RWPE2 (cell line): ENCODE results near the gene WIPI1.
A peak's percentile ranks its signal among the peaks of the same experiment; 100 is the strongest.

Experiments
- ATAC-seq: fragments of 200-7000 bp; cut with Tn5 transposase; 3 replicates; pipeline ENCODE4 v1.9.1; 2021; ENCODE audit warnings: low read depth
- DNase-seq: peaks from one replicate; pipeline ENCODE4 v3.0.0-alpha.2; 2020; ENCODE audit warnings: low spot score
- H3K27ac ChIP-seq: fragments of 450-650 bp; 2 replicates; pipeline ENCODE4 v1.5.1; 2017; ENCODE audit warnings: mild to moderate bottlenecking; ENCODE audit not compliant: poor library complexity, severe bottlenecking
- H3K27me3 ChIP-seq: fragments of 250-450 bp; sonication (Bioruptor Pico); 2 replicates; pipeline ENCODE4 v1.5.1; 2021; ENCODE audit warnings: mild to moderate bottlenecking, moderate library complexity; ENCODE audit not compliant: insufficient read depth, poor library complexity, severe bottlenecking
- H3K36me3 ChIP-seq: fragments of 250-450 bp; sonication (Bioruptor Pico); 2 replicates; pipeline ENCODE4 v1.5.1; 2020; ENCODE audit warnings: low read depth, mild to moderate bottlenecking, moderate library complexity
- H3K4me1 ChIP-seq: fragments of 250-450 bp; sonication (Bioruptor Pico); 2 replicates; pipeline ENCODE4 v1.5.1; 2021; ENCODE audit warnings: mild to moderate bottlenecking, moderate library complexity; ENCODE audit not compliant: insufficient read depth, poor library complexity, severe bottlenecking
- H3K4me3 ChIP-seq: fragments of 250-450 bp; sonication (Bioruptor Pico); 2 replicates; pipeline ENCODE4 v1.5.1; 2021; ENCODE audit warnings: mild to moderate bottlenecking, moderate library complexity; ENCODE audit not compliant: severe bottlenecking
- H3K9me3 ChIP-seq: fragments of 250-450 bp; sonication (Bioruptor Pico); 2 replicates; pipeline ENCODE4 v1.5.1; 2021; ENCODE audit warnings: mild to moderate bottlenecking, moderate library complexity; ENCODE audit not compliant: severe bottlenecking
- CTCF ChIP-seq: fragments of 450-650 bp; IDR thresholded peaks from one replicate; pipeline ENCODE4 v1.5.1; 2017; ENCODE audit warnings: mild to moderate bottlenecking, moderate library complexity; ENCODE audit not compliant: poor library complexity, severe bottlenecking

WIPI1 gene

GRCh38 chr17:68398691-68399637, 58.3 kb downstream of the WIPI1 start:
- peak; percentile 87 for ATAC-seq
- H3K9me3 ChIP-seq = no peaks in the 10 kb centered on the region
- H3K27me3 ChIP-seq = no peaks in the 10 kb centered on the region
- H3K4me1 ChIP-seq = no peaks in the 10 kb centered on the region
- H3K27ac ChIP-seq = no peak overlapping the region
- no peak overlapping the region for H3K4me3 ChIP-seq
- TF ChIP-seq CTCF = peak; percentile 76
- H3K36me3 ChIP-seq = no peaks in the 10 kb centered on the region
- DNase-seq = no peak

GRCh38 chr17:68397108-68397536, 60.2 kb downstream of the WIPI1 start:
- no peak for DNase-seq
- Histone ChIP-seq H3K36me3 (no peaks in the 10 kb centered on the region), H3K27me3 (no peaks in the 10 kb centered on the region), H3K4me1 (no peaks in the 10 kb centered on the region), H3K27ac (no peak overlapping the region), H3K4me3 (no peak overlapping the region), H3K9me3 (no peaks in the 10 kb centered on the region)
- no peak for ATAC-seq
- TF ChIP-seq CTCF = no peak

- H3K27ac ChIP-seq = no peak overlapping the region
- no peaks in the 10 kb centered on the region for H3K4me1 ChIP-seq
- DNase-seq (no peak), ATAC-seq (no peak)
- no peaks in the 10 kb centered on the region for H3K27me3 ChIP-seq
- no peaks in the 10 kb centered on the region for H3K36me3 ChIP-seq
- H3K9me3 ChIP-seq = no peaks in the 10 kb centered on the region
- H3K4me3 ChIP-seq = no peak overlapping the region
- no peak for TF ChIP-seq CTCF
Observed at GRCh38 chr17:68396226-68397107, 60.8 kb downstream of the WIPI1 start.

GRCh38 chr17:68394608-68395331, 62.5 kb downstream of the WIPI1 start:
- TF ChIP-seq CTCF = no peak
- ATAC-seq (no peak), DNase-seq (no peak)
- H3K27ac ChIP-seq = no peak overlapping the region
- H3K4me1 ChIP-seq = no peaks in the 10 kb centered on the region
- H3K27me3 ChIP-seq = no peaks in the 10 kb centered on the region
- no peaks in the 10 kb centered on the region for H3K9me3 ChIP-seq
- no peak overlapping the region for H3K4me3 ChIP-seq
- H3K36me3 ChIP-seq = no peaks in the 10 kb centered on the region
